Mesodermal cell (in vitro differentiated cells): ENCODE results near the gene PRSS16.
A peak's percentile ranks its signal among the peaks of the same experiment; 100 is the strongest.
"Not testable (repeated sequence)": the region's sequence is repeated elsewhere in the genome, so short reads cannot be mapped to it uniquely, and the experiment has no call there.

Experiments used
- H3K27ac ChIP-seq: 2 replicates; pipeline ENCODE4 v1.7.0; 2013; ENCODE audit warnings: mild to moderate bottlenecking, low read depth, low read length, moderate library complexity; ENCODE audit not compliant: severe bottlenecking
- H3K36me3 ChIP-seq: 2 replicates; pipeline ENCODE4 v1.7.1; 2013; ENCODE audit warnings: mild to moderate bottlenecking, low read length, moderate library complexity; ENCODE audit not compliant: control insufficient read depth, insufficient read depth
- H3K4me1 ChIP-seq: one replicate; pipeline ENCODE4 v1.7.1; 2013; ENCODE audit warnings: mild to moderate bottlenecking, low read length; ENCODE audit not compliant: insufficient read depth, control insufficient read depth, poor library complexity, severe bottlenecking
- H3K4me3 ChIP-seq: 2 replicates; pipeline ENCODE4 v1.7.0; 2013; ENCODE audit warnings: low read length, control low read depth, mild to moderate bottlenecking; ENCODE audit not compliant: insufficient read depth, poor library complexity, severe bottlenecking; ENCODE audit errors: extremely low read depth
- H3K9me3 ChIP-seq: 2 replicates; pipeline ENCODE4 v1.7.1; 2013; ENCODE audit warnings: mild to moderate bottlenecking, low read length, moderate library complexity; ENCODE audit not compliant: control insufficient read depth
- WGBS, 2 experiments: methylation state at CpG; one replicate each; pipeline ENCODE4 v1.1.5; 2013; ENCODE audit warnings: missing lambda C conversion rate in 2 of 2; ENCODE audit not compliant: insufficient coverage in 2 of 2; 5-methylcytosine and 5-hydroxymethylcytosine counted together

Gene PRSS16

GRCh38 chr6:27222971-27223370 lies 24.5 kb upstream of the PRSS16 start:
- H3K4me1 ChIP-seq, H3K4me3 ChIP-seq, H3K27ac ChIP-seq, H3K9me3 ChIP-seq, H3K36me3 ChIP-seq: not testable (repeated sequence)
- WGBS, 2 experiments = 87 to 91% methylated on average over 7 to 9 of the region's 15 CpGs

DNA sequence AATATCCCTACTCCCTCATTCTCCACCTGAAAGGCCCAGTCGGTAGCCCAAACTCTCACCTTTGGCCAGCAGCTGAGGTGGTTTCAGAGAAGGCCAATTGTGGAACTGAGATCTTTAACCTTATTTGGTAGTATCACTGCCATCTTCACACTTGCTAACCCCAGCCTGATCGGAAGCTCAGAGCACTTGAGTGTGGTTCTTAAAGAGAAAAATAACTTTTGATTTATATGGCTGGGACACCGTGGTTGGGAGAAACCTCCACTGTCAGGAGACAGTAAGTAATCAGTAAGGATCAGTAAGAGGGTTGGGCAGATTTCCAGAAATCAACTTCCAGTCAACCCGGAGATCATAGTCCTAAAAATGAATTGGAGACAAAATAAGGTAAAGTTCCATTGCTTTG lies 22.8 kb upstream of the PRSS16 start:
- WGBS, 2 experiments = 61 to 90% methylated on average over 1 to 2 of the region's 4 CpGs
- Histone ChIP-seq H3K36me3 (no peaks in the 10 kb centered on the region), H3K27ac (no peak overlapping the region), H3K4me1 (no peaks in the 10 kb centered on the region), H3K4me3 (no peak overlapping the region), H3K9me3 (no peaks in the 10 kb centered on the region)

DNA sequence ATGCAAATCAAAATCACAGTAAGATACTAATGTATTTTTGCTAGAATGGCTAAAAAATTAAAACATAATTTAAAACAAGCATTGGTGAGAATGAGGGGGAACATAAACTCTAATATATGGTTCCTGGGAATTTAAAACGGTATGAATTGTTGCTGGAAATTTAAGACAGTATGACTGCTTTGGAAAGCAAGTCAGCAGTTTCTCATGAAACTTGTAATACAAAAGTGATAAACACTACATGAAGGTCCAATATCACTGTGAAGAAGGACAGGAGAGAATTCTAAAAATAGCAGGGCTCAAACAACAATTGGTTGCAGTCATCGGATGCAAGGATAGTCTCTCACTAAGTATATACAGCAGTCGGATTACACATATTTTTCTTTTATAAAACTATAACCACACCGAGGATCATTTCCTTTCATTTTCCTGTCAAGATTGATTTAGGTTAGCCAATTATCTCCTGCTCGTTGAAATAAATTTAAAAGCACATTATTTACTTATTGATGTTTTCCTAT lies 18.5 kb upstream of the PRSS16 start:
- WGBS, 2 experiments = 89 to 90% methylated on average over 3 of the region's 5 CpGs
- no peak overlapping the region for H3K27ac ChIP-seq
- no peaks in the 10 kb centered on the region for H3K4me1 ChIP-seq
- H3K4me3 ChIP-seq = peak overlapping the region; percentile 39
- H3K9me3 ChIP-seq = no peaks in the 10 kb centered on the region
- no peaks in the 10 kb centered on the region for H3K36me3 ChIP-seq

DNA sequence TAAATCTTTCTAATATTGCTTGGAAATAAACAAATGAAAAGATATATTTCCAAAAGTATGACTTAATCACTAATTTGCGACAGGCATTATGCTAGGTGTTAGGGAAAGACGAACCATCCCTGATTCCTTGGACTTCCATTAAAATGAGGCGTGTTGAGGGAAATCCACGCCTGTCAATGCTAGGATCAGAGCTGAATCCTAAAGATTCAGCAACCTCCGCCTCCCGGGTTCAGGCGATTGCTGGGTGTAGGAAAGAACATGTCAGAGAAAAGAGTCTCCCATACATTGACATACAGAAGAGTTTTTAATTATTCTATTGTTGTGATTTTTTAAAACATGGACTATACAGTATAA lies 16.8 kb upstream of the PRSS16 start:
- Histone ChIP-seq H3K36me3 (no peaks in the 10 kb centered on the region), H3K4me3 (peak overlapping the region; percentile 39), H3K27ac (no peak overlapping the region), H3K9me3 (no peaks in the 10 kb centered on the region), H3K4me1 (no peaks in the 10 kb centered on the region)
- WGBS, 2 experiments = 10 to 13% methylated on average over 2 to 4 of the region's 7 CpGs

DNA sequence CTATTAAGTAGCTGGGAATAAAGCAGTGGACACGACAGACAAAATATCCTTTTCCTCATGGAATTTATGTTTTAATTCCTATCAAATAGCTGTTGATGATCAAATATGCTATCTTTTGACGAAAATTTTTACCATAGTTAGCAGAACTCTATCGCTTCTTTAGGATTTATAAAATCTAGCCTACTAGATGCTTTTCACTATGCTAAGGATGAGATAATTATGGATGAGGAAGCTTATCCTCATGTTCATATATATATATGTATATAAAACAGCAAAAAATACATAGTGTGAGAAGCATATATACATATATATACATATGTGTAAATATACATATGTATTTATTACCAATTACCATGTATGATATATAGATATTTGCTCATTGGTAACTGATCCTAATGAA lies 12.9 kb upstream of the PRSS16 start:
- Histone ChIP-seq H3K9me3 (no peaks in the 10 kb centered on the region), H3K4me1 (no peaks in the 10 kb centered on the region), H3K4me3 (no peak overlapping the region), H3K27ac (no peak overlapping the region), H3K36me3 (no peaks in the 10 kb centered on the region)
- no CpG with 5 or more reads among the region's 3 CpGs for WGBS, 2 experiments

GRCh38 chr6:27237089-27237803 lies 10.3 kb upstream of the PRSS16 start:
- Histone ChIP-seq H3K27ac (no peak overlapping the region), H3K36me3 (no peaks in the 10 kb centered on the region)
- 27 to 45% methylated on average over 6 to 10 of the region's 20 CpGs for WGBS, 2 experiments

GRCh38 chr6:27238010-27238983 lies 9.2 kb upstream of the PRSS16 start:
- WGBS, 2 experiments = 26 to 28% methylated on average over 28 to 31 of the region's 41 CpGs
- Histone ChIP-seq H3K27ac (no peak overlapping the region), H3K4me3 (peak overlapping the region; percentile 45), H3K36me3 (no peaks in the 10 kb centered on the region), H3K9me3 (no peaks in the 10 kb centered on the region), H3K4me1 (no peaks in the 10 kb centered on the region)

More at GRCh38 chr6:27237089-27237803, 10.3 kb upstream of the PRSS16 start:
- Histone ChIP-seq H3K4me1 (no peaks in the 10 kb centered on the region), H3K9me3 (no peaks in the 10 kb centered on the region), H3K4me3 (peak overlapping the region; percentile 45)

- Histone ChIP-seq H3K4me1 (no peaks in the 10 kb centered on the region), H3K9me3 (no peaks in the 10 kb centered on the region), H3K36me3 (no peaks in the 10 kb centered on the region), H3K27ac (no peak overlapping the region), H3K4me3 (no peak overlapping the region)
- WGBS, 2 experiments = no CpG with 5 or more reads among the region's 6 CpGs
Observed at GRCh38 chr6:27239258-27239657, 8.2 kb upstream of the PRSS16 start.

DNA sequence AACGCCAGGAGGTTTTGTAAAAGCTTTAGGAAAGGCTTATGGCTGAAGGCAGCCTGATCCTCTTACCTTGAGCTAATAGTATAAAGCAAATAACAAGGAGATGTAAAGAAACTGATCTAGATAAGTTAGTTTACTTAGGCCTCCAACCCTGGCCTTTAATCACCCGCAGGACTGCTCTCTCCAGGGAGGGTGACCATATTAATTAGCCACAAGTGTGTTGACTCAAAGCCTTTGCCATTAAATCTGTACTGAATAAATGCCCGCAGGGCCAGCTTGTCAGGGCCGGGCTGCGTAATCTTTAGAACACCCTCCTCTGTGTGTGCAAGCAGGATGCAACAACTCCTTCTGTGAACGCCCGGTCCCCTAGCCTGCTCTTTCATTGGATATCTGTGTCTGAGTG lies 6.1 kb upstream of the PRSS16 start:
- Histone ChIP-seq H3K4me3 (no peak overlapping the region), H3K4me1 (no peaks in the 10 kb centered on the region), H3K36me3 (no peaks in the 10 kb centered on the region), H3K9me3 (no peaks in the 10 kb centered on the region), H3K27ac (no peak overlapping the region)
- 87 to 97% methylated on average over 6 to 7 of the region's 7 CpGs for WGBS, 2 experiments

GRCh38 chr6:27242589-27243265 lies 4.8 kb upstream of the PRSS16 start:
- Histone ChIP-seq H3K9me3 (no peaks in the 10 kb centered on the region), H3K4me1 (no peaks in the 10 kb centered on the region), H3K27ac (no peak overlapping the region), H3K4me3 (no peak overlapping the region), H3K36me3 (no peaks in the 10 kb centered on the region)
- WGBS, 2 experiments = 88 to 92% methylated on average over 12 of the region's 14 CpGs
